HS-5 (cell line): ENCODE data around the gene B4GALT5.

Source experiments
- DNase-seq: peaks from one replicate; pipeline ENCODE4 v3.0.0-alpha.2; 2012; ENCODE audit warnings: low read depth

B4GALT5 gene

DNA sequence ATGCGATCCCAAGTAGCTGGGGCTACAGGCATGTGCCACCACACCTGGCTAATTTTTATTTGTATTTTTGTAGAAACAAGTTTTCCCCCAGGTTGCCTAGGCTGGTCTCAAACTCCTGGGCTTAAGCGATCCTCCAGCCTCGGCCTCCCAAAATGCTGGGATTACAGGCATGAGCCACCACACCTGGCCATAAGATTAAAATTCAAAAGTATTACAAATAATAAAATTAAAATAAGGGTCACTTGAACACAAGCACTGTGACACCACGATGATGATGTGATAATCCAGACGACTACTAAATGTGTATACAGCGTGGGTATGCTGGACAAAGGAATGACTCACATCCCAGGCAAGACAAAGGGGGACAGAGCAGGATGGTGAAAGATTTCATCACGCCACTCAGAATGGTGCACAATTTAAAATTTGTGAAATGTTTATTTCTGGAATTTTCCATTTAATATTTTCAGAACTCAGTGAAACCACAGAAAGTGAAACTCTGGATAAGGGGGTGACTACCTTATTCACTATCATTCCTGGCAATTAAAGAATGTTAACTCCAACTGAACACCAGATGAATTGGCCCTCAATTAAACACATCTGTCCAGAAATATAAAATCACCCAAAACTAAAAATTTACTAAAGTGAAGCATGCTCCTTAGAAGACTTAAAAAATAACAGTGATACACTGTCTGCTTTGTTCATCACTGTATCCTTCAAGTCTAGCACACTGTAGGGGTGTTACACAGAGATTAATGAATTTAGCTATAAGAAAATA lies 13.1 kb downstream of the B4GALT5 start:
- peak; percentile 96 for DNase-seq

- DNase-seq: peak; percentile 98
Measured at GRCh38 chr20:49699200-49699992, 14.3 kb downstream of the B4GALT5 start.

DNA sequence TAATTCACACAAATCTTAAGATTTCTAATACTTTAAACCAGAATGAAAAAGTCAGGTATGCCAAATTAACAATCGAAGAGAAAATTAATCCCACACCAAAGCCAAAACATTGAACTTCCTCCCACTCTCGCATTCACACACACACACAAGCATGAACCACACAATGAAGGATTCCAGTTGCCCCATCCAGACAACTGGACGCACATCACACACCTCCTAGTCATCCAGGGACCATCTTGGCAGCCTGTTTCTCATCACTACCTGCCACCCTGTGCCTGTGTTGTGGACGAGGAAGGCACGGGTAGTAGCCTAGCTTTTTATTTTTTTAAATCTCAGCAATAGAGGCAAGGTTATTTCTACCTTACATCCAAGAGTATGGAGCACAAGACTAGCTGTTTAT lies 15.2 kb downstream of the B4GALT5 start:
- DNase-seq: no peak

DNA sequence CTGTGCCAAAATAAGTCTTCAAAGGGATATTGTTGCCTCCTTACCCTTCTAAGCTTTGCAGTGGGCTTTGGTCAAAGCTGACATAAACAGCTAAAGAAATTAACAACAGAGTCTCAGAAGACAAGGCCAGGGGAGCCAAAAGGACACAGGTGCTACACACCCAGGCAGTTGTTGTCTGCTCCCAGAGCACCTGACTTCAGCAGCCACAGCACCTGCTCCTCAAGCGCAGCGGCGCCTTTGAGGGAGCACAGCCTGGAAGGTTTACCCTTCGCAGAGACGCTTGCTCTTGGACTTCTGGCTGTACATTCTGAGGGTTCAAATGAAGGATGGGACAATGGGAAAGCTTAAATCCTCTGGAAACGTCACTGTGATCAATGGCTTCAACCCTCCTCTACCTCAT lies 16.6 kb downstream of the B4GALT5 start:
- no peak for DNase-seq

DNA sequence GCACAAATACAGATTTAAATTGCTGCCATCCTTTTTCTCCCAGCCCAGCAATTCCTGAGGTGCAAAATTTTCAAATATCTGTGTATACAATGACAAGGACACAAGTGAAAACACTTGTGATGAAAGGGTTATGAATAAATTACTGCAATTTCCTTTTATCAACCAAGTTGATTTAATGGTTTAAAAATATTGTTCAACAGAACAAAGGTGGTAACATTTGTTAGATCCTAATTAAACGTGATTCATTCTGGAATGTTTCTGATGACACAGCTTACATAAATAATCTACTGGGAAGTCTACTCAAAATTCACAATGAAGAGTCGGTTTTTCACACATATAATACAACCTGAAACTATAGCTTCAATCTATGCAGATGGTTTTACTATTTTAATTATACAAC lies 17.1 kb downstream of the B4GALT5 start:
- no peak for DNase-seq

DNA sequence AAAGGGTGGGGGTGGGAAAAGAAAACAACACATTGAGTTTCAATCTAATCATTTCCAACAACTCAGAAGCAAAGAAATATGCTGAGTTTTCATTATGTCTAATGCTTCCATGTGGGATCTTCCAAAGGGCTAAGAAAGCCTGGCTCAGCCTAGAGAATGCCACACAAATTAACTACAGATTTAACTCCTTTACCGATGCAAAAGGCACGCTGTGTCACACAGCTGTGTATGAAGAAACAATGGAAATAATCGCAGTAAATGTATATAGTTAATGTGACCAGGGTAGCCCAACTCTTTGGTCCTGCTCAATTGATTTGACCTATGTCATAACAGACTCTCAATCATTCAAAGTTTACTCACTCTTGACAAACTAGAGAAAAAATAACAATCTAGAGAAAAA lies 17.8 kb downstream of the B4GALT5 start:
- DNase-seq: no peak

- no peak for DNase-seq
Measured at GRCh38 chr20:49694450-49695071, 19.1 kb downstream of the B4GALT5 start.

GRCh38 chr20:49693435-49694171 lies 20.1 kb downstream of the B4GALT5 start:
- DNase-seq: no peak

DNA sequence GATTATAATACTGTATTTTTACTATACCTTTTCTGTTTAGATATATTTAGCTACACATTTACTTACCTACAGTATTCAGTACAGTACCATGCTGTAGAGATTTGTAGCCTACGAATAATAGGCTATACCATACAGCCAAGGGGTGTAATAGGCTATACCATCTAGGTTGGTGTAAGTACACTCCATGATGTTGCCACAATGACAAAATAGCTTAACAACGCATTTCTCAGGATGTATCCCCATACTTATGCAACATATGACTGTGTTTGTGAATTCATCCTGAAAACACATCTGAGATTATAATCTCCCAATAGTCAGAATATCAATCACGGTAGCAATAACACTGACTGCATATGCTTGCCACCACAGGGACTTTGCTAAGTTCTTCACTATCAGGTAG lies 20.7 kb downstream of the B4GALT5 start:
- no peak for DNase-seq

- DNase-seq: no peak
Measured at GRCh38 chr20:49691818-49692568, 21.7 kb downstream of the B4GALT5 start.

- DNase-seq: no peak
Measured at GRCh38 chr20:49690899-49691620, 22.6 kb downstream of the B4GALT5 start.

DNA sequence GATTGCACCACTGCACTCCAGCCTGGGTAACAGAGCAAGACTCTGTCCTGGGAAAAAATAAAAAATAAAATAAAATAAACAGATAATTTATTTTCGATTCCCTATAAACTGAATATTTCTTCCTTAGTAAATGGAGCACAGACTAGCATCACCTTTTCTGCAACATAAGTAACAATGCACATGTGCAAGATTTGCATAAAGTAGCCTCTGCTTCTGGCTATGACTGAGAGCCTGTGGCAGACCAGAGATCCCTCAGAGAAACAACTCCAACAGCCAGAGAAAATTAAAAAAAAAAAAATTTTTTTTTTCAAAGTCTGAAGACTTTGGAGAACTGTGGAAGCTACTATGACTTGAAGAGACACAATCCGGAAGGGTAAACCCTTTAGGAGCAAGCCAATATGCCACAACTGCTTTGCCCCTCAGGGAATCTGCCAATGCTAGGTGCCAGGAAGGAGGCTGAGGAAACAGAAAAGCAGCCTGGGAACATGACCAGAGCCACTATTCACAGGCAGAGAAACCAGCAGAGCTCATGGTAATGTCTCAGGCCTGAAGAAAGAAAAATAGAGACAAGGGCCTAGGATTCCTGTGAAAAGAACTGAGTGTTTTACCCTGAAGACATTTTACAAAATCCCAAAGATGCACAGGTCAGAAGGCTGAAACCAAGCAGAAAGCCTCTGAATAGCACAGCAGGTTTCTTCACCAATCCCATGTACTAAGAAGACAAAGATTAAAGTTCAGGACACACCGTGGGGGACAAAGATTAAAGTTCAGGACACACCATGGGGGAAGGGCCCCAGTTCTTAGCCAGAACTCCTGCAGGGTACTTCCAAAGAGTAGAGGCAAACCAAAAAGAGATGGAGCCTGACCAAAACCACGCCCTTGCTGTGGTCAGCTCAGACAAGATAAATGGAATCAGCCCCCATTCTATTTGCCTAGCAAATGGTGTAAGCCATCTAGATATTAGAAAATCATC lies 25.8 kb downstream of the B4GALT5 start:
- no peak for DNase-seq

GRCh38 chr20:49685809-49686208 lies 27.9 kb downstream of the B4GALT5 start:
- DNase-seq: peak; percentile 77

DNA sequence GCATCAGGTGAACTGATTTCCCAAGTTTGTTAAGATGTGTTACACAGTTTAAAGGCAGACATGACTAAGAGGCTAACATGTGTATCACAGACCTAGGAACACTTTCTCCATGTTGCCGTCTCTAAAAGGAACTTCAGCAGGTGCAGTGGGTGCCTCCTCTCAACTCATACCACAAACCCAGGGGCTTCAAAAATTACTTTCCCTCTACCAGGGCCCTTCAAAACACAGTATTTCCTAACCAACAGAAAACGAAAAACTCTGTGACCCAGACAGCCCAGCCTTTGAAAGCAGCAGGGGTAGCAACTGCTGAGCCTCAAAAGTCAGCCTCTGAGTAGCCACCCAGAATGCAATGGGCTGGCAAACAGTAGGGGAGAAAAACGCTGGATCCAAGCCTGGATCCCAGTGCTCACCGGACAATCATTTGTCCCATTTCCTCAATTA lies 28.5 kb downstream of the B4GALT5 start:
- DNase-seq: no peak

GRCh38 chr20:49684335-49684997 lies 29.2 kb downstream of the B4GALT5 start:
- no peak for DNase-seq

- no peak for DNase-seq
Measured at GRCh38 chr20:49682798-49683197, 30.9 kb downstream of the B4GALT5 start.

- no peak for DNase-seq
Measured at GRCh38 chr20:49682278-49682677, 31.4 kb downstream of the B4GALT5 start.

- DNase-seq: no peak
Measured at GRCh38 chr20:49681850-49682216, 31.8 kb downstream of the B4GALT5 start.

DNA sequence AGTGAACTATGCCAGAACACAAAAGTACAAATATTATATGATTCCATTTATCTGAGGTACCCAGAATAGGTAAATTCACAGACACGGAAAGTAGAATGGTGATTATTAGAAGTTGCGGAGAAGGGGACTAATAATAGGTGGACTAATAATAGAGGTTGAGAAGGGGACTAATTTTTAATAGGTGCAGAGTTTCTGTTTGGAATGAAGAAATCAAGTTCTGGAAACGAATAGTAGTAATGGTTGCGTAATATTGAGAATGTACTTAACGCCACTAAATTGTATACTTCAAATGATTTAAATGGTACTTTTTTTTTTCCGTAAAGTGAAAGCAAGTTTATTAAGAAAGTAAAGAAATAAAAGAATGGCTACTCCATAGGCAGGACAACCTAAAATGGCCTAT lies 33.2 kb downstream of the B4GALT5 start:
- no peak for DNase-seq
